Stomach (tissue), 9 donors: ENCODE measurements around the gene OR2AT4. TPM values are rescaled to one million over a fixed set of nuclear protein-coding genes. Genes with fewer than 3 reads are reported as not detected.
"Not testable (repeated sequence)": the region's sequence is repeated elsewhere in the genome, so short reads cannot be mapped to it uniquely, and the experiment has no call there.

Source experiments
- DNase-seq, 2 donors: peaks; one replicate each; pipeline versions ENCODE4 v3.0.0 to v3.0.0-alpha.2; 2013 to 2019
- H3K27ac ChIP-seq, 5 donors: fragments of 200-600 bp in 4 of 5; sonication (generic) in 4 of 5; one replicate each; pipeline ENCODE4 v1.5.1; 2013 to 2019; ENCODE audit warnings: mild to moderate bottlenecking in 1 of 5, moderate library complexity in 1 of 5
- H3K27me3 ChIP-seq, 3 donors: fragments of 200-600 bp; sonication (generic); one replicate each; pipeline ENCODE4 v1.5.1; 2017 to 2019; ENCODE audit warnings: mixed run types in 1 of 3
- H3K36me3 ChIP-seq, 4 donors: fragments of 200-600 bp; sonication (generic); 1 replicate in 3 of 4; 2 replicates in 1 of 4; pipeline ENCODE4 v1.5.1; 2016 to 2019
- H3K4me1 ChIP-seq, 4 donors: fragments of 200-600 bp; sonication (generic); one replicate each; pipeline ENCODE4 v1.5.1; 2016 to 2019
- H3K4me3 ChIP-seq, 4 donors: fragments of 200-600 bp; sonication (generic) in 3 of 4; one replicate each; pipeline ENCODE4 v1.5.1; 2016 to 2019; ENCODE audit warnings: mild to moderate bottlenecking in 1 of 4
- H3K9me3 ChIP-seq, 4 donors: fragments of 200-600 bp; sonication (generic); one replicate each; pipeline ENCODE4 v1.5.1; 2016 to 2019
- EP300 ChIP-seq: sonication (generic); formaldehyde crosslinking; IDR thresholded peaks from one replicate; pipeline ENCODE4 v1.6.1; 2017; ENCODE audit warnings: antibody characterized with exemption
- POLR2A ChIP-seq, 4 donors: fragments of 450-650 bp; IDR thresholded peaks; one replicate each; pipeline ENCODE4 v1.6.1; 2016; ENCODE audit warnings: antibody characterized with exemption in 4 of 4, control low read depth in 2 of 4, mild to moderate bottlenecking in 1 of 4, moderate library complexity in 1 of 4
- POLR2AphosphoS5 ChIP-seq, 3 donors: sonication (generic); formaldehyde crosslinking; IDR thresholded peaks; one replicate each; pipeline ENCODE4 v1.6.1; 2016; ENCODE audit warnings: antibody characterized with exemption in 3 of 3
- WGBS, 5 donors: extraction: QIAGEN DNeasy Blood & Tissue Kit in 3 of 5; methylation state at CpG; one replicate each; pipeline versions ENCODE4 v1.1.5 to v1.1.7; 2013 to 2018; 5-methylcytosine and 5-hydroxymethylcytosine counted together
- intact Hi-C: fragments of 100-400 bp; cut with DNase I; formaldehyde crosslinking; loops from one replicate; pipeline ENCODE4 v1.15.1; 2023; ENCODE audit warnings: low total_unique reads
- polyA plus RNA-seq, 3 donors: library from polyadenylated mRNA; stranded (reverse); fragments of 200-250 nt; gene quantifications; one replicate each; pipeline ENCODE4 v1.2.3, GENCODE V29; 2013
- total RNA-seq, 5 donors: library from RNA; depleted of rRNA; stranded (reverse); fragments of >200 nt; gene quantifications; one replicate each; pipeline versions ENCODE4 v1.1.0 to v1.2.3, GENCODE V29; 2014 to 2016
- TF ChIP-seq, protein P1 (sequence below), 7 experiments: fragments of 450-650 bp in 4 of 7; fragments of 200-600 bp in 3 of 7; sonication (generic) in 3 of 7; IDR thresholded peaks; one replicate each; pipeline ENCODE4 v1.5.1; 2016 to 2019; ENCODE audit warnings: antibody characterized with exemption in 7 of 7, control low read depth in 2 of 7, mild to moderate bottlenecking in 1 of 7
- donor health status: healthy with polysubstance abuse.
- donor health status: Bipolar disorder and iron deficiency.
- donor health status: healthy.

The OR2AT4 gene
- total and polyA plus RNA-seq, 8 donors = not detected

GRCh38 chr11:75097173-75097557, 489 bp upstream of the OR2AT4 start:
- 48 to 64% (median 61%) methylated on average over 2 of the region's 2 CpGs for WGBS, 5 donors
- Histone ChIP-seq H3K27ac (no peak overlapping the region), H3K9me3 (no peaks in the 10 kb centered on the region), H3K36me3 (no peaks in the 10 kb centered on the region), H3K4me1 (no peaks in the 10 kb centered on the region), H3K4me3 (no peak overlapping the region), H3K27me3 (peaks cover 0 to 49% (median 0%) of the 10 kb centered on the region in 3 donors)
- intact Hi-C loops = no loop called here
- no peak for TF ChIP-seq EP300
- no peak for TF ChIP-seq POLR2AphosphoS5 (IDR thresholded peaks at IDR 0.05)
- no peak for TF ChIP-seq POLR2A (IDR thresholded peaks at IDR 0.05)
- TF ChIP-seq, protein P1, sequence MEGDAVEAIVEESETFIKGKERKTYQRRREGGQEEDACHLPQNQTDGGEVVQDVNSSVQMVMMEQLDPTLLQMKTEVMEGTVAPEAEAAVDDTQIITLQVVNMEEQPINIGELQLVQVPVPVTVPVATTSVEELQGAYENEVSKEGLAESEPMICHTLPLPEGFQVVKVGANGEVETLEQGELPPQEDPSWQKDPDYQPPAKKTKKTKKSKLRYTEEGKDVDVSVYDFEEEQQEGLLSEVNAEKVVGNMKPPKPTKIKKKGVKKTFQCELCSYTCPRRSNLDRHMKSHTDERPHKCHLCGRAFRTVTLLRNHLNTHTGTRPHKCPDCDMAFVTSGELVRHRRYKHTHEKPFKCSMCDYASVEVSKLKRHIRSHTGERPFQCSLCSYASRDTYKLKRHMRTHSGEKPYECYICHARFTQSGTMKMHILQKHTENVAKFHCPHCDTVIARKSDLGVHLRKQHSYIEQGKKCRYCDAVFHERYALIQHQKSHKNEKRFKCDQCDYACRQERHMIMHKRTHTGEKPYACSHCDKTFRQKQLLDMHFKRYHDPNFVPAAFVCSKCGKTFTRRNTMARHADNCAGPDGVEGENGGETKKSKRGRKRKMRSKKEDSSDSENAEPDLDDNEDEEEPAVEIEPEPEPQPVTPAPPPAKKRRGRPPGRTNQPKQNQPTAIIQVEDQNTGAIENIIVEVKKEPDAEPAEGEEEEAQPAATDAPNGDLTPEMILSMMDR (IDR thresholded peaks at IDR 0.05) = no peak
- DNase-seq = no peak

DNA sequence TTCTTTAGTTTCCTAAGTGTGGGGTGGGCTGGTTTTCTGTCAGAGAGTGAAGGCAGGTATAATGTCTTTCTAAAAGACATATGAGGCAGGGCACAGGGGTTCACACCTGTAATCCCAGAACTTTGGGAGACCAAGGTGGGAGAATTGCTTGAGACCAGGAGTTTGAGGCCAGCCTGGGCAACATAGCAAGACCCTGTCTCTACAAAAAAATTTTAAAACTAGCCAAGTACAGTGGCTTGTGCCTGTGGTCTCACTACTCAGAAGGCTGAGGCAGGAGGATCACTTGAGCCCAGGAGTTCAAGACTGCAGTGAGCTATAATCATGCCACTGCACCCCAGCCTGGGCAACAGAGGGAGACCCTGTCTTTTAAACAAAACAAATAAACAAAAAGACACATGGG, 2.3 kb downstream of the OR2AT4 start:
- H3K4me1 ChIP-seq, H3K27ac ChIP-seq, H3K36me3 ChIP-seq, H3K4me3 ChIP-seq, DNase-seq, intact Hi-C loops: not testable (repeated sequence)
- Histone ChIP-seq H3K9me3 (peaks cover 0 to 19% (median 14%) of the 10 kb centered on the region in 4 donors), H3K27me3 (peaks cover 0 to 42% (median 0%) of the 10 kb centered on the region in 3 donors)

DNA sequence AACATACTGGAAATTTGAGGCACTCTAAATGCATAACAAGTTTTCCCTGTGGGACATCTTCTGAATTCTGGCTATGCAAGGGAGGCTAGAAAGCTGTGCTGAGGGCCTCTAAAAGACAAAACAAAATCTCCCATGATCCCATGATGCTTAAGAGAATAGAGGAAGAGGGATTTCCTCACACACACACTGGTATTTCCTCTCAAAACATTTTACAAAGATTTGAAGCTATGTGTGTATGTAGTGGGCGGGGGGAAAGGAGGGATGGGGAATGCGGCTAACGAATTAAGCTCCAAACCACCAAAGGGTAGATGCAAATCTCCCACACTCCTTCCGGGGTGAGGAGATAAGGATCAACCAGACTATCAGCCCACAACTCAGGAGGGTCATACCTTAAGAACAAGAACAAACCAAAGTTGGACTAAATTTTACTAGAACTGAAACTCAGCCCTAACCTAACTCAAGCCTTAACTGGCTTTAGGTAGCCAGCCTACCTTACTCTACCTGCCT, 6.0 kb downstream of the OR2AT4 start:
- intact Hi-C loops = no loop called here
- DNase-seq = no peak
- Histone ChIP-seq H3K36me3 (no peaks in the 10 kb centered on the region), H3K27me3 (peaks cover 0 to 35% (median 0%) of the 10 kb centered on the region in 3 donors), H3K9me3 (peaks cover 0 to 19% (median 14%) of the 10 kb centered on the region in 4 donors), H3K4me3 (no peak overlapping the region), H3K27ac (no peak overlapping the region), H3K4me1 (no peaks in the 10 kb centered on the region)
- TF ChIP-seq POLR2AphosphoS5 (IDR thresholded peaks at IDR 0.05) = no peak
- no peak for TF ChIP-seq POLR2A (IDR thresholded peaks at IDR 0.05)
- TF ChIP-seq, protein P1 (IDR thresholded peaks at IDR 0.05) = no peak
- no peak for TF ChIP-seq EP300
- 66 to 85% (median 82%) methylated on average over 4 of the region's 4 CpGs for WGBS, 5 donors

DNA sequence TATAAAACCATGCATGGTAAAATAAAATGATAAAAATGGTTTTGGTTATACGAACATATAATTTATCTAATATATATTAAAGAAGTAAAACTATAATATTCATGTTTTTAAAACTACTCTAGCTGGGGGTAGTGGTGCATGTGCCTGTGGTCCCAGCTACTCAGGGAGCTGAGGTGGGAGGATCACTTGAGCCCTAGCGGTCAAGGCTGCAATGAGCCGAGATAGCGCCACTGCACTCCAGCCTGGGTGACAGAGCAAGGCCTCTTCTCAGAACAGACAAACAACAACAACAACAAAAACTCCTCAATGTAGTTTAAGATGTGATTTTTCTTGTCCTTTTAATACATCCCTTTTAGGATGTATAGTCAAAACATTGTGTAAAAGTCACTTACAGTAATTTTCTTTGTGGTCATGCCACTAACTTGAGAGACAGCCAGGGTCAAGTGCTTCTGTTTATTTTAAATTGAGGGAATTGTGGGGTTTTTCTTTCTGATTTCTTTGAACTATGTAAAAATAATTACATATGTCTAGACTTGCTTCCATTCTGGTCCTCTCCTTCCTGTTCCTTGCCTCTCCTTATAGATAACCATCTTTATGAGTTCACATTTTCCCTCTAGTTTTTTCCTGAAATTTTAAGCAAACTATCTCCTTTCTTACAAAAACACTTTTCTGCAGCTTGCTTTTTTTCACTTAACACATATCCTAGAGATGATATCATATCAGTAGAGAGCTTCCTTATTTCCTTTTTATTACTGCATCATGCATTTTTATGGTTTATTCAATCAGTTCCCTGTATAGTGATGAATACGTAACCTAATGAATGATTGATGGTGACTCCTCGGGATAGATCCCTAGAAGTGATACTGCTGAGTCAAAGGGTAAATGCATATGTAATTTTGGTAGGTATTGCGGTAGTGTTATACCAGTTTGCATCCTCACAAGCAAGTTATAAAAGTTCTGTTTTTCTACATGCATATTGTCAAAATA, 9.1 kb downstream of the OR2AT4 start:
- H3K9me3 ChIP-seq = peaks cover 0 to 19% (median 14%) of the 10 kb centered on the region in 4 donors
- peaks cover 0 to 28% (median 0%) of the 10 kb centered on the region in 3 donors for H3K27me3 ChIP-seq
- 70 to 76% (median 75%) methylated on average over 7 of the region's 7 CpGs for WGBS, 5 donors
- intact Hi-C loops = no loop called here
- H3K4me1 ChIP-seq = no peaks in the 10 kb centered on the region
- H3K4me3 ChIP-seq = no peak overlapping the region
- TF ChIP-seq, protein P1 (IDR thresholded peaks at IDR 0.05) = no peak
- TF ChIP-seq POLR2AphosphoS5 (IDR thresholded peaks at IDR 0.05) = no peak
- no peak for TF ChIP-seq EP300
- TF ChIP-seq POLR2A (IDR thresholded peaks at IDR 0.05) = no peak
- H3K27ac ChIP-seq = no peak overlapping the region
- H3K36me3 ChIP-seq = no peaks in the 10 kb centered on the region
- DNase-seq = no peak

GRCh38 chr11:75084883-75085282, 11.8 kb downstream of the OR2AT4 start:
- TF ChIP-seq, protein P1 (IDR thresholded peaks at IDR 0.05) = no peak
- TF ChIP-seq POLR2AphosphoS5 (IDR thresholded peaks at IDR 0.05) (no peak), POLR2A (IDR thresholded peaks at IDR 0.05) (no peak), EP300 (no peak)
- peaks cover 0 to 31% (median 0%) of the 10 kb centered on the region in 3 donors for H3K27me3 ChIP-seq
- intact Hi-C loops = no loop called here
- H3K4me1 ChIP-seq = no peaks in the 10 kb centered on the region
- H3K4me3 ChIP-seq = no peak overlapping the region
- no peaks in the 10 kb centered on the region for H3K36me3 ChIP-seq
- DNase-seq = no peak
- no peak overlapping the region for H3K27ac ChIP-seq
- peaks cover 0 to under 1% (median 0%) of the 10 kb centered on the region in 4 donors for H3K9me3 ChIP-seq
- 61 to 76% (median 68%) methylated on average over 1 of the region's 1 CpG for WGBS, 5 donors
